Activated T-cell treated with anti-CD3 and anti-CD28 coated beads, Interleukin-2, amount 50 U/mL, for 24 hours (primary cell): ENCODE data around the gene FOXD4L3.
"Not testable (repeated sequence)": the region's sequence is repeated elsewhere in the genome, so short reads cannot be mapped to it uniquely, and the experiment has no call there.

ENCODE experiments used
- DNase-seq: peaks from one replicate; pipeline ENCODE4 v3.0.0-alpha.2; 2020
- H3K27ac Mint-ChIP-seq: 2 replicates; pipeline ENCODE4 v1.8.0; 2020; ENCODE audit warnings: mild to moderate bottlenecking, mixed read lengths
- H3K27me3 Mint-ChIP-seq: 2 replicates; pipeline ENCODE4 v1.8.0; 2020; ENCODE audit warnings: mixed read lengths
- H3K36me3 Mint-ChIP-seq: 2 replicates; pipeline ENCODE4 v1.8.0; 2020; ENCODE audit warnings: low read depth, mixed read lengths
- H3K4me1 Mint-ChIP-seq: 2 replicates; pipeline ENCODE4 v1.8.0; 2020; ENCODE audit warnings: low read depth, mixed read lengths
- H3K4me3 Mint-ChIP-seq: 2 replicates; pipeline ENCODE4 v1.8.0; 2020; ENCODE audit warnings: mild to moderate bottlenecking, moderate library complexity, mixed read lengths
- H3K9me3 Mint-ChIP-seq: 2 replicates; pipeline ENCODE4 v1.8.0; 2020; ENCODE audit warnings: mixed read lengths

FOXD4L3 gene

GRCh38 chr9:68332122-68332521 is 29.5 kb downstream of the FOXD4L3 start:
- DNase-seq, H3K4me3 Mint-ChIP-seq, H3K27me3 Mint-ChIP-seq, H3K9me3 Mint-ChIP-seq, H3K27ac Mint-ChIP-seq, H3K36me3 Mint-ChIP-seq, H3K4me1 Mint-ChIP-seq: not testable (repeated sequence)

- H3K4me3 Mint-ChIP-seq, H3K36me3 Mint-ChIP-seq, H3K4me1 Mint-ChIP-seq, H3K27me3 Mint-ChIP-seq, H3K27ac Mint-ChIP-seq, DNase-seq, H3K9me3 Mint-ChIP-seq: not testable (repeated sequence)
These were observed 33.3 kb downstream of the FOXD4L3 start for GRCh38 chr9:68335935-68336334.

GRCh38 chr9:68336639-68337339 is 34.1 kb downstream of the FOXD4L3 start:
- H3K27me3 Mint-ChIP-seq, result not testable (repeated sequence)

GRCh38 chr9:68338000-68338399 is 35.3 kb downstream of the FOXD4L3 start:
- H3K27me3 Mint-ChIP-seq, H3K4me1 Mint-ChIP-seq, H3K27ac Mint-ChIP-seq, DNase-seq, H3K9me3 Mint-ChIP-seq, H3K36me3 Mint-ChIP-seq, H3K4me3 Mint-ChIP-seq: not testable (repeated sequence)

More at GRCh38 chr9:68336639-68337339, 34.1 kb downstream of the FOXD4L3 start:
- not testable (repeated sequence) for DNase-seq, H3K36me3 Mint-ChIP-seq, H3K9me3 Mint-ChIP-seq, H3K4me3 Mint-ChIP-seq, H3K27ac Mint-ChIP-seq, H3K4me1 Mint-ChIP-seq

- not testable (repeated sequence) for H3K4me3 Mint-ChIP-seq, DNase-seq, H3K9me3 Mint-ChIP-seq, H3K27ac Mint-ChIP-seq, H3K4me1 Mint-ChIP-seq, H3K27me3 Mint-ChIP-seq, H3K36me3 Mint-ChIP-seq
These were observed 39.8 kb downstream of the FOXD4L3 start for GRCh38 chr9:68342265-68343025.

GRCh38 chr9:68343242-68343641 is 40.6 kb downstream of the FOXD4L3 start:
- H3K9me3 Mint-ChIP-seq, result not testable (repeated sequence)

GRCh38 chr9:68343992-68344391 is 41.3 kb downstream of the FOXD4L3 start:
- not testable (repeated sequence) for H3K27me3 Mint-ChIP-seq, H3K4me1 Mint-ChIP-seq, H3K4me3 Mint-ChIP-seq, DNase-seq, H3K27ac Mint-ChIP-seq, H3K36me3 Mint-ChIP-seq, H3K9me3 Mint-ChIP-seq

More at GRCh38 chr9:68343242-68343641, 40.6 kb downstream of the FOXD4L3 start:
- H3K4me3 Mint-ChIP-seq, DNase-seq, H3K27ac Mint-ChIP-seq, H3K4me1 Mint-ChIP-seq, H3K36me3 Mint-ChIP-seq, H3K27me3 Mint-ChIP-seq: not testable (repeated sequence)

GRCh38 chr9:68351689-68352088 is 49.0 kb downstream of the FOXD4L3 start:
- H3K27ac Mint-ChIP-seq, H3K4me3 Mint-ChIP-seq, H3K4me1 Mint-ChIP-seq, H3K9me3 Mint-ChIP-seq, DNase-seq, H3K36me3 Mint-ChIP-seq: not testable (repeated sequence)
- H3K27me3 Mint-ChIP-seq, result peaks cover 21% of the 10 kb centered on the region
